Measurements from ENCODE around the gene TTC1. TPM values are rescaled to one million over a fixed set of nuclear protein-coding genes. Genes with fewer than 3 reads are reported as not detected.

The TTC1 gene
- total and polyA plus RNA-seq, 2 of the 8 experiments (the other 6 are each of a cell fraction or from before 2014, with no cell fraction given): 25.1 to 63.9 TPM

DNA sequence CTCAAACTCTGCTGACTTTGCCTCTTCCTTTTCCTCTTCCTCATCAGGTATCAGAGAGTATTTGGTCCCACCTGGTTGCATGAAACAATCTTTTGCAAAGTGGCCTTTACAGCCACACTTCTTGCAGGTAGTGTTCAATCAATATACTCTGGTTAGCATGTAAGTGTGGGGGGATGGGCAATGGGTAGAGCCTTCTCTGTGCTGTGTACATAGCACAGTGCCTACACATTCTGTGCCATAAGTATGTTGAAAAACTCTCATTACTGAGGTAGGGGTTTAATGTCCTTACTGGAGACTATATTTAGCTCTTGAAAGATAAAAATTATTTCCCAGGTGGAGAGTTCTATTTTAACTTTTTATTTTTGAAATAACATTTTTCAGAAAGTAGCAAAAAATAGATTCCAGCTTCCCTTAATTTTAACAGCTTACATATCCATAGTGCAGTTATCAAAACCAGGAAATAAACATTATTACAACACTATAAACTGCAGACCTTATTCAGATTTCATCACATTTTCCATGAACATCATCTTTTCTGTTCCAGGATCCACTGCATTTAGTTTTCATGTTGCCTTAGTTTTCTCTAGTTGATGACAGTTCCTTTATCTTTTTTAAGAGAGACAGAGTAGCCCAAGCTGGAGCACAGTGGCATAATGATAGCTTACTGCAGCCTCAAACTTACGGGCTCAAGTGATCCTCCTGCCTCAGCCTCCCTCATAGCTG, 15.1 kb downstream of the TTC1 start (continued):
- no peak for TF ChIP-seq CHD7 (IDR thresholded peaks at IDR 0.05; ENCODE audit: insufficient replicate concordance, low read length)

Measured in H1 (cell line).